Heart left ventricle (tissue), 13 donors: ENCODE data around the gene IPO9.

Source experiments
- CTCF ChIP-seq, 12 donors: fragments of 200-600 bp; sonication (generic) in 4 of 12; IDR thresholded peaks; one replicate each; pipeline versions ENCODE4 v1.5.0 to v1.8.0; 2018 to 2022; ENCODE audit warnings: antibody characterized with exemption in 12 of 12, mild to moderate bottlenecking in 5 of 12
- POLR2A ChIP-seq, 2 donors: fragments of 450-650 bp; IDR thresholded peaks; one replicate each; pipeline ENCODE4 v1.6.1; 2017; ENCODE audit warnings: antibody characterized with exemption in 2 of 2, mild to moderate bottlenecking in 2 of 2, moderate library complexity in 2 of 2
- donor health status: ischemic (EF 13 %, LVEDD 7.1; RV severe dilation, severe dysfunction).
- donor health status: DM: no; HTN: yes; CAD: no.
- donor health status: DM: no; HTN: no; CAD: no.
- donor health status: ischemic (EF 25% LVEDD 6.9; RV normal size, moderate dysfunction).
- donor health status: ischemic (EF 25% LVEDD 5.7; RV mildly dilated, moderate dysfunction).
- donor health status: ischemic (EF 35%, LVEDD 5.7; RV mildly dilated, moderate dysfunction).
- donor health status: nonischemic (EF 11% LVEDD 7.7; RV severe dilation, severe dysfunction).
- donor health status: DM: yes; HTN: yes; CAD: no.
- donor health status: PGD.
- donor health status: ischemic (EF 29% LVEDD 5.4; RV normal size, mild dysfunction).
- donor health status: nonischemic (EF 23%, LVEDD 6.1; RV moderate dilation, normal function).

DNA sequence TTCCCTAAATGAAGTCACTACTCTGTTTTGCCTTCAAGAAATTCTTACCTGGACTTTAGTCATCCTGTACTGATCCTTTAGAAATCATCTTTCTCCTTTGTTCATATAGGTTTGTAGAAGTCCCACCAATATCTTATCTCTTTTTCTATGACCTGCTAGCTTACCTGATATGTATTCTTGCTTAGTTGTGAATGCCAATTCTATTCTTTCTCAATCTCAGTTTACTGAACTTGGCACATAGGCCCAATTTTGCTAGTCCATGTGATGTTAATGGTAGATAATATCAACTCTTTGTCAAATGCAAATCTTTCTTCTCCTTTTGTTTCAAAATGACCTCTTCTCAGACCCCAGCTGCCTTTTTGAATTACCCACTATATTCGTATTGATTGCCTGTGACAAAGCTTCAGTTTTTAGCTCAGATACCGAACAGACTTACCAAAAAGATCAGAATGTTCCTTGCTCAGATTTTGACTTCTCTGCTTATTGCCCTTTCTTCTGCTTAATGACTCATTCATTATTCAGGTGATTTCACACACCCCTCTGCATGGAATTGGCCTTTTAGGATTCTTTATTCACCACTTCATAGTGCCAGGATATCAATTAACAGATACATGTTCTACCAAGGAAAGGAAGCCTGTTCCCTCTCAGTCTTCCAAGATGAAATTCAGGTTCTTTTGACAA, 20.6 kb downstream of the IPO9 start:
- TF ChIP-seq CTCF (IDR thresholded peaks at IDR 0.05) (no peak), POLR2A (IDR thresholded peaks at IDR 0.05) (no peak)
